ENCODE measurements around the gene RAPGEF5.

Gene RAPGEF5, protein sequence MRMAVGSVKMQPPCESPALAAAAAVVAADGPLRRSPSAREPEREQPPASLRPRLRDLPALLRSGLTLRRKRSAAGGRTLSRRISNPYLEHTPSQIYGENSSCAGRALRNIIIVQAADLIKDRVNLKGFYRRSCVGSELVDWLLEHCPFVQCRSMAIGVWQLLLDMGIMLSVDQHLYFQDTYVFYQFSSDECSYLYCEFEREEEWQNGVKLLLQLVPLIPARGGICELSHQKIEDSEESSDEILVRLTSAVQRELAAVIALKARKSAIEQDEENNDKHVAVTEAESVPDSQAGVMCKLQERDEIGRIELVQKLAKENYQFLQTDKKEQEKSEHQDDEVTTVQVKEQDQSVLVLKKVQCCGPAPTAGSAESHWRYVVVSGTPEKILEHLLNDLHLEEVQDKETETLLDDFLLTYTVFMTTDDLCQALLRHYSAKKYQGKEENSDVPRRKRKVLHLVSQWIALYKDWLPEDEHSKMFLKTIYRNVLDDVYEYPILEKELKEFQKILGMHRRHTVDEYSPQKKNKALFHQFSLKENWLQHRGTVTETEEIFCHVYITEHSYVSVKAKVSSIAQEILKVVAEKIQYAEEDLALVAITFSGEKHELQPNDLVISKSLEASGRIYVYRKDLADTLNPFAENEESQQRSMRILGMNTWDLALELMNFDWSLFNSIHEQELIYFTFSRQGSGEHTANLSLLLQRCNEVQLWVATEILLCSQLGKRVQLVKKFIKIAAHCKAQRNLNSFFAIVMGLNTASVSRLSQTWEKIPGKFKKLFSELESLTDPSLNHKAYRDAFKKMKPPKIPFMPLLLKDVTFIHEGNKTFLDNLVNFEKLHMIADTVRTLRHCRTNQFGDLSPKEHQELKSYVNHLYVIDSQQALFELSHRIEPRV

DNA sequence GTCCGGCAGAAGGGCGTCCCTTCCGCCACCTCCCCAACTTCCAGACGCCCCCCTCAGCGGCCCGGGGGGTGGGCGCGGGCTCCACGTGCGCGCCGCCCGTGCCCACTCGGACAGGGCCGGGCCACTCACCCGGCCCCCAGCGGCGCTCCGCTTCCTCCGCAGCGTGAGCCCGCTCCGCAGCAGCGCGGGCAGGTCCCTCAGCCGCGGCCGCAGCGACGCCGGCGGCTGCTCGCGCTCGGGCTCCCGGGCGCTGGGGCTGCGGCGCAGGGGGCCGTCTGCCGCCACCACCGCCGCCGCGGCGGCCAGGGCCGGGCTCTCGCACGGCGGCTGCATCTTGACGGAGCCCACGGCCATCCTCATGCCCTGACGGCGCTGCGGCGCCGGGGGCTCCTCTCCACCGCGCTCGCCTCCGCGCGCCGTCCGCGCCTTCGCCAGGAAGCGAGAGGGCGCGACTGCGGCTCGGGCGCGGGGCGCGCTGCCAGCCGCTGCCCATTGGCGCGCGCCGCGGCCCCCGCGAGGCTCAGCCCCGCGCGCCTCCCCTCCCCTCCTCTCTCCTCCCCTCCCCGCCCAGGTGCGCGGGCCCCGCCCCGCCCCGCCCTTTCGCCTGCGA is at the start of gene RAPGEF5:
Gene RAPGEF5 (minus strand): TSS at position 454 of the 610 bp plus-strand sequence. CDS start 94 bp downstream, at position 360.
- no peak for DNase-seq

DNA sequence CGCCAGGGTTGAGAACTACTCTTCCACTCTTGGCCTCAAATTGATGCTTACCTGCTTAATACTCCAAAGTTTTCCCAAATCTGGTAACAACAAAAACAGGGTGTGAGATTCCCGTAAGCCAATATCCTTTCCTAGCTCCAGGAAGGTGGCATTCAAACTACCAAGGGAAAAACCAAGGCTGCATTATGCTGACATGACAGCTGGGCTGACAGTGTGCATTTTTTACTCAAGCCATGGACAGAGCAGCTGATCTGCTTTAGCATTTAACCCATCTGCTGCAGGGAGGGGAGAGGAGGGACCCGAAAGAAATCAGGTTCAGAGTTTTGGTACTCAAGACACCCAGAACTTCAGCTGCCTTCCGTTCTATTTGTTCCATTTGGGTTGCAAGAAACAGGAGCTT is 49.8 kb upstream of the RAPGEF5 start:
- no peak for DNase-seq

DNA sequence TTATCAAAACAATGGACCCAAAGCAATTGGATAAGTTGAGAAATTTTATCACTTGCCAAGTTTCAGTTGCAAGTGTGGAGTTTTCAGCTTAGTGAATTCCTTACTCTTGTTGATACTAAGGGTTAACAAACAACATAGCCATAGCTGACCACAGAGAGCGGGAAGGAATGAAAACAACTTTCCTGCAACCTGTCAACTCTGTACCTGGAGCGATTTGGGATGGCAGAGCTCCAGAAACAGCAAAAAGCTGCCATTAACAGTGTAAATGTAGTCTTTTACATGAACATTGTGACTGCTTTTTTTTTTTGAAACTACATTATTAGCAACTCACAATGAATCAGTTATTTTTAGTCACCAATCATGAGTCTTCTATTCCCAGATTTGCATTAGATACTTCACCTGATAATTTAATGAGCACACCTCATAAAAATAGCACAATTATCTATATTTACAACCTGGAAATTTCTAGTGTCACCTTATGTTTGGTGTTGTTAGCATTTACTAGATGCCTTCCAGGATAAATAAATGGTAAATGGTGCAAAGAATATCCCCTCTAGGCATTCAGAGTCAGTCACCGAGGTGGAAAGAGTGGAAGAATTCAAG is 47.6 kb upstream of the RAPGEF5 start:
- no peak for DNase-seq

DNA sequence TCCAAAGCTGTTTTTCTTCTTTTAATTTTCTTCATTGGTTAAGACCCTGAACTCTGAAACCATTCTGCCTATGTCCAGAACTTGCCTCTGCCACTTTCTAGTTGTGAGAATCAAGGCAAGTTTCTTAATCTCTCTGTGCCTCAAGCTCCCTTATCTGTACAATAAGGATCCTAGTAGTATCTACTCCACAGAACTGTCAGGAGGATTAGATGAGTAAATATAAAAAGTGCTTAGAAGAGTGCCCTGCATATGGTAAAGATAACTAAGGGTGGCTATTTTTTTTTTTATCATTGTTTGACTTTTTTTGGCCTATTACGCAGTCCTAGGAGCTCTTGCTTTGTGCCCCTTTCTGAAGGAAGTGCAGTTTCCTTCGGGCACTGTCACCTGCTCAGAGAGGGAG is 46.4 kb upstream of the RAPGEF5 start:
- no peak for DNase-seq

DNA sequence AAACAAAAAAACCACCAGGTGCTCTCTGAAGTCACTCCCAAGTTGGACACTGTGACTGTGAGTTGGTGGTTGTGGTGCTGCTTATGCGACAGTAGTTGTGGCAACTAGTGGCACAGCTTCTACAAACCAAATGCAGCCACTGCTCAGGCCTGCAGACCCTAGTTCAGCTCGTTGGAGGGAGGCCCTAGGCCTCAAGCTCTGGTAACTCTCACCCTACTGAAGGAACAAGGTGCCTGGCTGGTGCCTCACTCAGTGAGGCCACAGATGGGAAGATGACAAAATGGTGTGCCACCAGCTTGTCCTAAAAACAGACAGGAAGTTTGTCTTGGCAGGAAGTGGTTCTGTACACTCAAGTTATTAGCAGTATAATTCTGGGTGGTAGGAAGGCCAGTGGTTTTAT is 45.3 kb upstream of the RAPGEF5 start:
- DNase-seq: no peak

DNA sequence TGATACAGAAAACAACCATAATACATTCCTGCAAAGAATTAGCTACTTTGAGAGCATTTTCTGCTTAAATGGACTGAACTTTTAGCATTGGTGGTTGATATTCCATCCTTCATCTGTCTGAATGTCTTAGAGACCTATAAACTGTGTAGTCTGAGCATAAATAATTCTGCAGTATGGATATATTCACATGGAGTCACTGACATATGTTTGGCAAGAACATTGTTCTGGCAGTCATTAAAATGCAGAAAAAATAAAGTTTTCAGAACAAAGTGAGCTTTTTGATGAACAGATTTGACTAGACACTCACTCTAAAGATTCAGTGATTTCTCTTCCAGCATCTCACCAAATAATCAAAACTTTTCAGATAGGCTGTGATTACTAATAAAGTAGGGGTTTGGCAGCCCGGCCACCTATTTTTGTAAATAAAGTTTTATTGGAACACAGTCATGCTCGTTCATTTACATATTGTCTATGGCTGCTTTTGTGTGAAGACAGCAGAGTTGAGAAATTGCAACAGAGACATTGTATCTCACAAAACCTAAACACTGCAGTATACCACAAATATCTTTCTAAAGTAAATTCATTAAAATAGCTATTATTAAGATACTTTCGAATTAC is 44.1 kb upstream of the RAPGEF5 start:
- DNase-seq: peak; percentile 51

DNA sequence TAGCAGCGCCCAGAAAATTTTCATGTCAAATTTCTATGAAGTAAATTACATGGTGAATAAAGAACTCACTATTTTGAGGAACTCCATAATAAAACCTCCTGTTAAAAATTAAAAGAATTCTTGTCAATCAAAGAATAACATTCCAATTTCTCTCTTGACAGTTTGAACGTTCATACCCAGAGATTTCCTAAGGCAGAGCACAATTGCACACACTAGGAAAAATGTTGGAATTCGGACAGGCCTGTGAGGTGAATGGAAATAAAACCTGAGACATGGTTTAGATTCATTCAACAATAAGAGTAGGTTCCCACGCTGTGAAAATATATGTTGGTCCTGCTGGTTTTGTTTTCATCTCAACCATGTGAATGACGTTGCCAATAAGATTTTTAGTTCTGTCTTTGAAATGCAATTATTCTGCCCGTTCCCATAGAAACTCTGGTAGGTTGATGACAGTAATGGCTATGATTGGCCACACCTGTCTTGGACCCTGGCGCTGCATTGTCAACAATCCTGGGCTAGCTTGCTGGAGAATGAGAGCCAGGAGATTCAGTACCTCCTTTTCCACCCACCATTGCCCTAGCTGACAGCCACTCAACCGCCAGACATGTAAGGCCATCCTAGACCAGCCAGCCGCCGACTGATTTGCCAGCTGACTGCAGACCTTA is 43.3 kb upstream of the RAPGEF5 start:
- DNase-seq: no peak

DNA sequence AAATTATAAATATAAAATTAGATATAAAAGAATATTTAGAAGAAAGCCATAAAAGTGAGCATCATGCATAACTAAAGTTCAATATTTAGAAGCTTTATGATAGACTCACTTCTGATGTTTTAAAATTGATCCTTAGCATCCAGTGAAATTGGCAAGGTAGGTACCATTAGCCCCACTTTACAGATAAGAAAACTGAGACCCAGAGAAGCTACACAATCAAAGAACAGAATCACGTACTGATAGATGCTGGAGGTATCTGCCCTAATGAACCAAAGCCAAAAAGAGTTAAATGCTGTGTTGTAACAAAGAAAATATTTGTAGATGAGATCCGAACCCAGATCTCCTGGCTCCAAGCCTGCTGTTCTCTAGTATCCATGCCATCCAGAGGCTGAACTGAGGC is 42.6 kb upstream of the RAPGEF5 start:
- no peak for DNase-seq

DNA sequence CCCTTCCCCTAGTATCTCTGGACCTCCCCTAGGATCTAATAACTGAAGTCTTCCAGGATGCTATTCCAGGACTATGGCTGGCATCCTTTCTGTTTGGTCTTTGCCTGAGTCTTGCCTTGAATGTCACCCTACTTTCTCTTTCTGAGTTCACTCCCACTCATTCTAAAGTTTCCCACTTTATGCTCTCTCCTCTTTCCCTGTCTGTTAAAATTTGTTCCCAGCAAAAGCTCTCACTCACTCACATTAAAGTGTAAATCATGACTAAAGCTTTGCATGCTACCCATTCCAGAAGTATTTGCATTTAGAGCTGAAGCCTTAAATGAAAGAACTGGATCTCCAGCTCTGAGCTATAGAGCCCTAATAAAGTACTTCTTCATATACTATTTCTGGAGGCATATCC is 42.1 kb upstream of the RAPGEF5 start:
- DNase-seq: no peak

DNA sequence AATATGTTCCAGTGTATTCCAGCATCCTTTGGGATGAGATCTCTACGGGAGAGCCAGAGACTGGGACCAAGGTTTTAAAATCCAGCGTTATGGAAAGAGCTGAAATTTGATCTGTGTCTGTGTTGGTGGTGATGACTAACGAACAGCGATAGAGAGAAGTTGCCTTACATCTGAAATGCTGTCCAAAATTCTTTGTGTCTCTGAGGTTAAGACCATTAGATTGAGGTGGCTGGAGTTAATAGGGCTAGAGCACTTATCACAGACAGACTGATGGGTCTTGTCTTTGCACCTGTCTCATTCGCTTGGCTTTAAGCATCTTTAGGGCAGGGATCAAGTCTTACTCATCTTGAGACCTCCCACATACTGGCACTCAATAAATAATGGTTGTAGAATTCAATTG is 41.0 kb upstream of the RAPGEF5 start:
- DNase-seq: no peak

DNA sequence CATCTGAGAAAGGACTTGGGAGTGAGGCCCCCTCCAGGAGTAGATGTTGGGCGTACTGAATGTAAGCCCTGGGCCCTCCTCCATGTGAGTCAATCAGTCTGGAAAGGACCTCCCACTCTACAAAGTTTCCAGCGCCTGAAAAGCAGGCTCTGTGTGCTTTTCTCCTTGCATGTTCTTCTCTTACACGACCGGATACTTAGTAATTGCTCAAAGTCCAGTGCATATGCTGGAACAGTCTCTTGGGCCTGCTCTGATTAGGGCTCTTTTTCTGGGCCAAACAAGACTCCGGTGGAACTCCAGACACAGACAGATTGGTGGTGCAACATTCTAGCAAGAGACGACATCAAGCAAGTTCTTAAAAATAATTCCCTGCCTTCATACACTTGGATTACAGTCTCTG is 38.3 kb upstream of the RAPGEF5 start:
- no peak for DNase-seq

DNA sequence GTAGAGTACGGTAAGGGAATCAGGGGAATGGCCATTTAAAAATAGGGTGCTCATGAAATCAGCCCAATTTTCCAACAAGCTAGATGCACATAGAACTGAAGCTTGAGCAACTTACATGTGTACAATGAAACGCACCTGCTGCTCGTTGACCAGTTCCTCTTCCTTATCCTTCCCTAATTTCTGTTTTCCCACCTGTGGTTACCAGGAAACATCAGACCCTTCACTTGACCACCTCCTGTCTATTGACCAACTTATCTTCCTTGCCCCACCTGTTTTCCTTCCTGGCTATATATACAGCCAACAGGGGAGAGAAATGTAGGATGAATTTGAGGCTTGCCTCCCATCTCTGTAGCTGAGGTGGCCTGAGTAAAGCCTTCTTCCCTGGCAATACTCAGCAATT is 37.8 kb upstream of the RAPGEF5 start:
- DNase-seq: no peak

DNA sequence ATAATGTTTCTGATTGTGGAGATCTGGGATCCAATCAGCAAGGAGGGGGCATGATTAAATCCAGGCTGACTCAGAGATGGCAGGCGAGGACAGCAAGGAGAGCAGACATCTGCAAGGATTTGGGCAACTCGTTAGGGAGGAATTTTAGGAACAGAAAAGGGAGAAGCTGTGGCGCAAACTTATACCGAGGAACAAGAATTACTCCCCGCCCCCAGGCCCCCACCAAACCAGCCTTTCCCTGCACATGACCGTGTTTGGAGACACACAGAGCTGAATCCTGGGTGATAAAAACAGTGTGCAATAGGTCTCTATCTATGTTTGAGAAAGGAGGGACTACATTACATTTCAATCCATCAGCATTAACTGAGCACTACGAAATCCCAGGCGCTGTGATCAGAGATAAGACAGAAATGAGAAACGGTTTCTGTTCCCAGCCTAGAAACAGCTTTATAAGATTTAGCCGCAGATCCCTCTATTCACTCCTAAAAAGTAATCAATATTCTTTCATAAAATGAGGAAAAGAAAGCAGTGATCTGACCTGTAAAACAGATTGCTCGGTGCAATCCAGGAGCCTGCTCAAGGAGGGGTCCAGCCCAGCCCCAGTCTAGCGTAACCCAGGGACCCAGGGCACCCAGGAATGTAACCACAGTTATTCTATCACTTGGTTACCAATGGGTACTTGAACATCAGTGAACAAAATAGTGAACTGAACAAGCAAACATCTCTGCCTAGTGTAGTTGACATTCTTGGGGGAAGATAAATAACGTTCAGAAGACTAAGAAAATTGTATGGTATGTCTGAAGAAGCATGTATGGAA is 37.2 kb upstream of the RAPGEF5 start:
- DNase-seq: no peak

DNA sequence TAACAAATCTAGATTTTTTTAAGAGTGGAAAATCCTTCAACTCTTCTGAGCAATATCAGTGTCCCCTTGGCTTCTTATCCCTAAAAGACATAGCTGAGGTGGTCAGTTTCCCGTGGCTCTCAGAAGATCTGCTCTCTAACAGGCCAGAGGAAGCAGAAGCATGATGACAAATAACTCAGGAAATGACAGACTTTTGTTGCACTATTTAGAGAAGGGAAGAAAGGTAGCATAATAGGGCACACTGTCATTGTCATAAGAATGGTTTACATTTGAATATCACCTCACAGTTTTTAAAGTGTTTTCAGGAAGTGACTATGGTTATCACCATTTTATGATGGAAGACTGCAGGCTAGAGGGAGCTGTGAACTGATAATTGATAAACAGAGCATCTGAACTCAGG is 33.6 kb upstream of the RAPGEF5 start:
- no peak for DNase-seq

DNA sequence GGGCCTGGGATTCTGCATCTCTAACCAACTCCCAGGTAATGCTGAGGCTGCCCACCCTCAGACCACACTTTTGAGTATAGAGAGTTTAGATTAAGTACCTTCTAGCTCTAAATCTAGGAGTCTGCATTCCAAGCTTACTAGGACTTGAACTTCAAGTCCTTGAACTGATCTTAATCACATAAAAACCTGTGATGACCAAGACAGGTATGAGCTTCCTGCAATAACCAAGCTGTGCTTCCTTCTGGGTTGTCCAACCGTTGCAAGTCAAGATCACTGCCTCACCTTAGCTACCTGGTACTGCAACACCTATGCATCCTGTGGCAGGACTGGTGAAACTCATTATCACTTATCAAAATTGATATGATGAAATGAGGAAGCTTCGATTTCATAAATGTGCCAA is 32.9 kb upstream of the RAPGEF5 start:
- no peak for DNase-seq

DNA sequence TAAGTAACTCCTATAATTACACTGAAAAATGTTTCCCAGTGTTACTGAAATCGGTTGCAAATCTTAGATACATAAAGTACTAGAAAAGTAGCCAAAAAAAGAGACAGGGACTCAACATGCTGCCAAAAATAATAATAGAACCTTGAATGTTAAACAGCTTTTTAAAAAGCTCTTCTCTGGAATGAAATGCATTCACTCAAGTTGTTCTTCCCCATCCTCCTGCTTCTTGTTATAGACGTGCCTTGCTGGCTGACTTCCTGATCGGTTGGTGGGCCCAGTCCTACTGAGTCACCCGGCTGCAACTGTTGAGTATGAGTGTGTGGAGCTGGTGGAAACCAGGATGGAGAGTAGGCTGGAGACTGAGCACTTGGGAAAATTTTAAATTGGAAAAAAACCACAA is 30.6 kb upstream of the RAPGEF5 start:
- DNase-seq: peak; percentile 53

DNA sequence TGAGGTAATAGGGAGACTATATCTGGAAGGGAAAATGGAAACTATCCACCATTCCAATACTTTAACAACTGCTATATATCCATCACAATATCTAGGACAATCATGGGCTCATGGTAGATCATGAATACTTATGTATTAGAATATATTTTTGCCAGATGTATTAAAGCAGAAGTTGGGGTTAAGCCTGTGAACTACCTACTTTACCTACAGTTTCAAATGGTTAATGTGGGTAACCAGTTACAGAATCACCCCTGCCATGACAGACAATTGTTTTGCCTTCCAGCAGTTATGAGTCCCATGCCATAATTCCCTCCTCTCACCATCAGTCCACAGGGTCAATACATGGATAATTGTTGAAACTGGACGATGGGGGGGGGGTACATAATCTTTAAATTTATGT is 29.9 kb upstream of the RAPGEF5 start:
- DNase-seq: no peak

DNA sequence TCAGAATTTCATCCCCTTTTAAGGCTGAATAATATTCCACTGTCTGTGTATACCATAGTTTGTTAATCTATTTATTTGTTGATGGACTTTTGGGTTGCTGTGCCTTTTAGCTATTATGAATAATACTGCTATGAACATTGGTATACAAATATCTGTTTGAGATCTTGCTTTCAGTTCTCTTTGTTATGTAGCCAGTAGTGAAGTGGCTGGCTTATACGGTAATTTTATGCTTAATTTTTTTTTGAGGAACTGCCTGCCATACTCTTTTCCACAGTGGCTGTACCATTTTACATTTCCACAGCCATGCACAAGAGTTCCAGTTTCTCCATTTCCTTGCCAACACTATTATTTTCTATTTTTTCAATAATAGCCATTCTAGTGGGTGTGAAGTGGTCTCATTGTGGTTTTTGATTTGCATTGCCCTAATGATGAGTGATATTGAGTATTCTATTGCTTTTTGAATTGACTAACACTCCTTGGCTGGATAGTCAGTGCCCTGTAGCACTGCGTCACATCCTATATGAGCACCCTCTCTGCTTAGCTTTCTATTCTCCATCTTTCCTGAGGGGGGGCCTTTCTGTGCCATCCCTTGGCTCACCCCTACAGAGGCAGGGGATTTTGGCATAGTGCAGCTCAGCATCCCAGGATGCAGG is 29.4 kb upstream of the RAPGEF5 start:
- no peak for DNase-seq

DNA sequence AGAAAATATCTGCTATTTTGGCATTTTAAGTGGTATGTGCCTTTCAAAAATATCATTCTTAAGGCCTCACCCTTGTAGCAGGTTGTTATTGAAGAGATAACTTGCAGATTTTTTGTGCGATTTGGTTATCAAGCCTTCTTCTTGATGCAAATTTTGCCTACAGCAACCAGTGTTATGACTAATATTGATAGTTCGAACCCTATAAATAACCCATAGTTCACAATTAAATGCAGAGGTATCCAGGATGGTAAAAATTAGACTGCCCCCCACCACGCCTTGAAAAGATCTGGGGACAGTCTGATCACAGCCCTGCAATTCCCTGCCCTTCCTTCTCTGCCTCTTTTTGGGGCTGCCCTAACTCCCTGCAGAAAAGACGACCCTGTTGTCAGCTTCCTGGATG is 28.4 kb upstream of the RAPGEF5 start:
- DNase-seq: no peak

DNA sequence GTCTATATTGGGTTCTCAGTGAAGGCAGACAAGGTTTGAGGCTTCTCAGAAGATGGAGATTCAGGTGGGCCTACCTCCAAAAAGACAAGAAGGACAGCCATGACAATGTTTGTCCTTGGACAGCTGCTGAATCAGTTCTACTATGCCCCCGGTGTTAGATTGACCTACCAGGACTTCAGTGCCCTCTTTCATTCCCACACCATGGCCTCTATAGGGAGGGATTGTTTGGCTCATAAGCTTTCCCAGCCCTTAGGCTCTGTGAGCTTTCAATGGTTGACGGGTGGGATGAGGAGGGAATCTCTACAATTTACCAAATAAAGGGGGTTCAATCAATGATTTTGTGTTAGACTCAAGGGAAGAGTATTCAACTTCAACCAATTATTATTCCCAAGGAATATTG is 23.4 kb upstream of the RAPGEF5 start:
- DNase-seq: no peak

Data from NCI-H446 treated with DMSO at 0.1 percent for 48 hours (cell line).